GM23248 (cell line): ENCODE results near the gene PLIN3. TPM values are rescaled to one million over a fixed set of nuclear protein-coding genes. Genes with fewer than 3 reads are reported as not detected.
"Not testable (repeated sequence)": the region's sequence is repeated elsewhere in the genome, so short reads cannot be mapped to it uniquely, and the experiment has no call there.

Experiments
- DNase-seq: peaks from one replicate; pipeline ENCODE4 v3.0.0-alpha.2; 2015
- H2AFZ ChIP-seq: fragments of 200-600 bp; sonication (generic); 2 replicates; pipeline ENCODE4 v1.6.1; 2016; ENCODE audit warnings: antibody characterized with exemption
- H3F3A ChIP-seq: fragments of 200-600 bp; sonication (generic); 2 replicates; pipeline ENCODE4 v1.6.1; 2016; ENCODE audit warnings: mild to moderate bottlenecking, antibody characterized with exemption, mixed run types; ENCODE audit not compliant: insufficient read depth
- H3K27ac ChIP-seq: fragments of 200-600 bp; sonication (generic); 2 replicates; pipeline ENCODE4 v1.5.1; 2016; ENCODE audit warnings: mild to moderate bottlenecking
- H3K27me3 ChIP-seq: fragments of 200-600 bp; sonication (generic); replicated peaks from 2 replicates; pipeline ENCODE4 v1.6.1; 2016; ENCODE audit warnings: mild to moderate bottlenecking; ENCODE audit not compliant: insufficient read depth
- H3K36me3 ChIP-seq: fragments of 200-600 bp; sonication (generic); 2 replicates; pipeline ENCODE4 v1.6.1; 2016; ENCODE audit warnings: low read depth, mild to moderate bottlenecking
- H3K4me1 ChIP-seq: fragments of 200-600 bp; sonication (generic); 2 replicates; pipeline ENCODE4 v1.6.1; 2016; ENCODE audit warnings: mild to moderate bottlenecking; ENCODE audit not compliant: insufficient read depth
- H3K4me2 ChIP-seq: fragments of 200-600 bp; sonication (generic); one replicate; pipeline ENCODE4 v1.6.1; 2016; ENCODE audit warnings: mild to moderate bottlenecking; ENCODE audit not compliant: unreplicated experiment
- H3K4me3 ChIP-seq: fragments of 200-600 bp; sonication (generic); 2 replicates; pipeline ENCODE4 v1.5.1; 2016; ENCODE audit warnings: mild to moderate bottlenecking
- H3K79me2 ChIP-seq: fragments of 200-600 bp; sonication (generic); 2 replicates; pipeline ENCODE4 v1.6.1; 2016; ENCODE audit warnings: mild to moderate bottlenecking; ENCODE audit not compliant: insufficient read depth
- H3K9ac ChIP-seq: fragments of 200-600 bp; sonication (generic); 2 replicates; pipeline ENCODE4 v1.6.1; 2016; ENCODE audit warnings: mild to moderate bottlenecking
- H3K9me2 ChIP-seq: fragments of 200-600 bp; sonication (generic); 2 replicates; pipeline ENCODE4 v1.6.1; 2016; ENCODE audit warnings: mixed run types, mild to moderate bottlenecking, moderate library complexity; ENCODE audit not compliant: insufficient read depth
- H3K9me3 ChIP-seq: fragments of 200-600 bp; sonication (generic); one replicate; pipeline ENCODE4 v1.6.1; 2017; ENCODE audit warnings: low read depth
- H4K20me1 ChIP-seq: fragments of 200-600 bp; sonication (generic); 2 replicates; pipeline ENCODE4 v1.6.0; 2016; ENCODE audit not compliant: insufficient read depth
- EZH2 ChIP-seq: fragments of 200-600 bp; sonication (generic); IDR thresholded peaks from 2 replicates; pipeline ENCODE4 v1.6.1; 2018; ENCODE audit warnings: antibody characterized with exemption, mild to moderate bottlenecking; ENCODE audit not compliant: insufficient read depth, poor library complexity, severe bottlenecking
- EZH2phosphoT487 ChIP-seq: fragments of 200-600 bp; sonication (generic); IDR thresholded peaks from 2 replicates; pipeline ENCODE4 v1.6.1; 2018; ENCODE audit warnings: antibody characterized with exemption, moderate library complexity, mild to moderate bottlenecking, low read depth; ENCODE audit not compliant: insufficient read depth
- WGBS, 2 experiments: methylation state at CpG; one replicate each; pipeline ENCODE4 v1.1.6; 2015 to 2017; ENCODE audit warnings: low lambda C conversion rate in 2 of 2, low coverage in 1 of 2; ENCODE audit errors: missing lambda C conversion rate in 2 of 2; 5-methylcytosine and 5-hydroxymethylcytosine counted together
- in situ Hi-C: fragments of 300-500 bp; cut with MboI; formaldehyde crosslinking; loops from 2 replicates; pipeline ENCODE4 v1.15.0; 2020
- polyA plus RNA-seq: library from polyadenylated mRNA; unstranded; fragments of >200 nt; fragmentation: Nextera tagmentation; extraction: Ambion mirVana; gene quantifications from 2 replicates; pipeline ENCODE4 v1.2.1, GENCODE V29; 2016
- total RNA-seq: library from RNA; depleted of rRNA; stranded (reverse); fragments of >200 nt; shearing (Covaris generic); gene quantifications from 2 replicates; pipeline ENCODE4 v1.2.3, GENCODE V29; 2014

PLIN3 gene
- total and polyA plus RNA-seq, 2 experiments from 2014 or later, result 372 to 398 TPM

DNA sequence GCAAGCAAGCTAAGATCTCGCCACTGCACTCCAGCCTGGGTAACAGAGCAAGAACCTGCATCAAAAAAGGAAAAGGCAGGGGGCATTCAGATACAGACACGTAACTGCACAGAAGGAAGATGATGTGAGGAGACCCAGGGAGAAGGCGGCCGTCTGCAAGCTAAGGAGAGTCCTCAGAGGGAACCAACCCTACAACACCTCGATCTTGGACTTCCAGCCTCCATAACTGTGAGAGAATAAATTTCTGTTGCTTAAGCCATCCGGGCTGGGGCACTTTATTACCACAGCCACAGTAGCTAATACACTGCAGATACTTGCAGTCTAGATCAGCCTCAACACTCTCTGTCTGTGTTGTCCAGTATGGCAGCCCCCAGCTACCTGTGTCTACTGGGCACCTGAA, 43.9 kb downstream of the PLIN3 start:
- H3K9me3 ChIP-seq, result no peaks in the 10 kb centered on the region
- H3F3A ChIP-seq, result no peaks in the 10 kb centered on the region
- H3K27ac ChIP-seq, result no peak overlapping the region
- H2AFZ ChIP-seq, result no peak overlapping the region
- no peak overlapping the region for H3K4me2 ChIP-seq
- no peak overlapping the region for H3K4me3 ChIP-seq
- in situ Hi-C loops, result no loop called here
- H3K9me2 ChIP-seq, result no peaks in the 10 kb centered on the region
- H3K4me1 ChIP-seq, result no peaks in the 10 kb centered on the region
- no peaks in the 10 kb centered on the region for H3K36me3 ChIP-seq
- H4K20me1 ChIP-seq, result 0 out of 2 replicates have a peak, but pooled peaks cover 4% of the 10 kb centered on the region
- WGBS, 2 experiments, result 77 to 81% methylated on average over 5 to 6 of the region's 6 CpGs
- H3K79me2 ChIP-seq, result peaks cover 93% of the 10 kb centered on the region
- no peak overlapping the region for H3K9ac ChIP-seq
- no peak for DNase-seq
- TF ChIP-seq EZH2, result no peak
- no peak for TF ChIP-seq EZH2phosphoT487
- H3K27me3 ChIP-seq, result no peaks in the 10 kb centered on the region

DNA sequence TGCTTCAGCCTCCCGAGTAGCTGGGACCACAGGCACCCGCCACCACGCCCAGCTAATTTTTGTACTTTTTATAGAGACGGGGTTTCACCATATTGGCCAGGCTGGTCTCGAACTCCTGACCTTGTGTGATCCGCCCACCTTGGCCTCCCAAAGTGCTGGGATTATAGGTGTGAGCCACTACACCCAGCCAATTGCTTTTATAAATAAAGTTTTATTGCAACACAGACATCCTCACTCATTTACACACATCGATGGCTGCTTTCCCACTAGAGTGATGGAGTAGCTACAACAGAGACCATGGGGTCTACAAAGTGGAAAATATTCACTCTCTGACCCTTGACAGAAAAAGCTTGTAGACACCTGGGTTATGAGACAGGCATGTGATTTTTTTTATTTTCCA, 45.1 kb downstream of the PLIN3 start:
- H3K9me3 ChIP-seq, H3F3A ChIP-seq, H3K4me3 ChIP-seq, H3K36me3 ChIP-seq, H3K4me2 ChIP-seq, H3K9me2 ChIP-seq, H3K4me1 ChIP-seq, H3K9ac ChIP-seq, in situ Hi-C loops, H4K20me1 ChIP-seq, H3K27ac ChIP-seq, H2AFZ ChIP-seq, H3K27me3 ChIP-seq, DNase-seq: not testable (repeated sequence)
- H3K79me2 ChIP-seq, result peaks cover 83% of the 10 kb centered on the region
- 96 to 98% methylated on average over 7 of the region's 7 CpGs for WGBS, 2 experiments

DNA sequence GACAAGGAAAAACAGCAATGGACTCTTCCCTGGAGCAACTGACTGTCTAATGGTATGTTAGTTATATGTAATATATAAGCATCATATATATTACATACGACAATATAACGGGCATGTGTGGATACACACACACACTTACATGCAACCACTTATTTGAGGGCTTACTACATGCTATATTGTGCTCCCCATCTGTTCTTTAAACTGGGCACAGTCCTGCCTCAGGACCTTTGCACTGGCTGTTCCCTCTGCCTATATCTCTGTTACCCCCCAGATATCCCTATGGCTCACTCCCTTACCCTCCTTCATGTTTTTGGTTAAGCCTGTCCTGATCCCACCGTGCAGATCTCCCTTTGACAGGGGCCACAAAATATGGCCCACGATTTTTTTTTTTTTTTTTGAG, 46.2 kb downstream of the PLIN3 start:
- in situ Hi-C loops, result no loop called here
- no peak overlapping the region for H3K4me2 ChIP-seq

DNA sequence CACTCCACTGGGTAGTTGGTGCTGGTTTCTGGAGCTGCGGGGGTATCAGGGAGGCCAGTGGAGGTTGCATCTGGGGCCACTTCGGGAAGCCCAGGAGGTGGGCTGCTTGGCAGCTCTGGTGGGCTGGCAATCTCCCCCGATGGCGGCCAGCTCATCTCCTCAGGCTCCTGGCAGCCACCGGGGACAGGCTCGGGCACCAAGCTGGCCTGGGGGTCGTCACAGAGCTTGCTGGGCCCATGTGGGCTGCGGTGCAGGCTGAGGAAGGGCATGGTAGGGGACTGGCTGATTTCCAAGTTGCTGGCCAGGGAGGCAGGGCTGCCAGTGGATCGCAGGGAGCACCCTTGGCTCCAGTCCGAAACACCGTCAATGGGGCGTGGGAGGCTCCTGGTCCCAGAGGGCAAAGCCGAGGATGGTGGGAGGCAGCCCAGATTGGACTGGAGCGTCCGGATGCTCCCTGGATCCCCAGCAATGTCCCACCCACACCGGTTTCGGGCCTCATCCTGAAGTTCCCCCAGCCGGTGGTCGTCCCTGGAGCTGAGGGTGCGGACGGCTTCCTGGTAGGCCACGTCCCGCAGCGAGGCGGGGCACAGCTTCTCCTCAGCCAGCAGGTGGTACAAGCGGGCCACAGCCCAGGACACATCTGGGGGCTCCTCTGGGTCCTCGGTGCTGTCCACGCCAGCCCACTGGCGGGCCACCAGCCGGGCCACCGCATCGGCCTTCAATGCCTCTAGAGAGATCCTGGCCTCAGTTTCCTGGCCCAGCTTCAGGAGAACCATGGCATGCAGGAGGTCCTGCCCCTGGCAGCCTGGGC, 49.8 kb downstream of the PLIN3 start:
- no peak for TF ChIP-seq EZH2
- TF ChIP-seq EZH2phosphoT487, result no peak
- WGBS, 2 experiments, result 89 to 91% methylated on average over 24 to 32 of the region's 32 CpGs
- peaks cover 21% of the 10 kb centered on the region for H3F3A ChIP-seq
- H3K27ac ChIP-seq, result no peak overlapping the region
- no peak overlapping the region for H2AFZ ChIP-seq
- no peaks in the 10 kb centered on the region for H3K27me3 ChIP-seq
- no peak overlapping the region for H3K9ac ChIP-seq
- no peak overlapping the region for H3K4me2 ChIP-seq
- no peaks in the 10 kb centered on the region for H3K9me3 ChIP-seq
- H3K79me2 ChIP-seq, result peaks cover 56% of the 10 kb centered on the region
- no peaks in the 10 kb centered on the region; the same call in 1 of the 2 replicates for H3K36me3 ChIP-seq
- peaks cover 4% of the 10 kb centered on the region; the same call in 1 of the 2 replicates for H3K4me1 ChIP-seq
- H3K9me2 ChIP-seq, result no peaks in the 10 kb centered on the region
- DNase-seq, result no peak
- H3K4me3 ChIP-seq, result no peak overlapping the region
- in situ Hi-C loops, result no loop called here
- H4K20me1 ChIP-seq, result no peaks in the 10 kb centered on the region

More for the DNA sequence above, 46.2 kb downstream of the PLIN3 start:
- TF ChIP-seq EZH2phosphoT487, result no peak
- no peak overlapping the region for H3K4me3 ChIP-seq
- H3K36me3 ChIP-seq, result no peaks in the 10 kb centered on the region; the same call in 1 of the 2 replicates
- no peak for DNase-seq
- no peak overlapping the region for H2AFZ ChIP-seq
- no peaks in the 10 kb centered on the region for H3K9me2 ChIP-seq
- 56 to 63% methylated on average over 4 of the region's 4 CpGs for WGBS, 2 experiments
- H3K27ac ChIP-seq, result no peak overlapping the region
- no peaks in the 10 kb centered on the region for H3K4me1 ChIP-seq
- H3K79me2 ChIP-seq, result peaks cover 87% of the 10 kb centered on the region
- H3K9ac ChIP-seq, result no peak overlapping the region
- H3F3A ChIP-seq, result no peaks in the 10 kb centered on the region
- H3K9me3 ChIP-seq, result no peaks in the 10 kb centered on the region
- no peaks in the 10 kb centered on the region for H3K27me3 ChIP-seq
- 0 out of 2 replicates have a peak, but pooled peaks cover 4% of the 10 kb centered on the region for H4K20me1 ChIP-seq
